ENCODE measurements around the gene CHRD.
A peak's percentile ranks its signal among the peaks of the same experiment; 100 is the strongest.
"Not testable (repeated sequence)": the region's sequence is repeated elsewhere in the genome, so short reads cannot be mapped to it uniquely, and the experiment has no call there.

CHRD gene

DNA sequence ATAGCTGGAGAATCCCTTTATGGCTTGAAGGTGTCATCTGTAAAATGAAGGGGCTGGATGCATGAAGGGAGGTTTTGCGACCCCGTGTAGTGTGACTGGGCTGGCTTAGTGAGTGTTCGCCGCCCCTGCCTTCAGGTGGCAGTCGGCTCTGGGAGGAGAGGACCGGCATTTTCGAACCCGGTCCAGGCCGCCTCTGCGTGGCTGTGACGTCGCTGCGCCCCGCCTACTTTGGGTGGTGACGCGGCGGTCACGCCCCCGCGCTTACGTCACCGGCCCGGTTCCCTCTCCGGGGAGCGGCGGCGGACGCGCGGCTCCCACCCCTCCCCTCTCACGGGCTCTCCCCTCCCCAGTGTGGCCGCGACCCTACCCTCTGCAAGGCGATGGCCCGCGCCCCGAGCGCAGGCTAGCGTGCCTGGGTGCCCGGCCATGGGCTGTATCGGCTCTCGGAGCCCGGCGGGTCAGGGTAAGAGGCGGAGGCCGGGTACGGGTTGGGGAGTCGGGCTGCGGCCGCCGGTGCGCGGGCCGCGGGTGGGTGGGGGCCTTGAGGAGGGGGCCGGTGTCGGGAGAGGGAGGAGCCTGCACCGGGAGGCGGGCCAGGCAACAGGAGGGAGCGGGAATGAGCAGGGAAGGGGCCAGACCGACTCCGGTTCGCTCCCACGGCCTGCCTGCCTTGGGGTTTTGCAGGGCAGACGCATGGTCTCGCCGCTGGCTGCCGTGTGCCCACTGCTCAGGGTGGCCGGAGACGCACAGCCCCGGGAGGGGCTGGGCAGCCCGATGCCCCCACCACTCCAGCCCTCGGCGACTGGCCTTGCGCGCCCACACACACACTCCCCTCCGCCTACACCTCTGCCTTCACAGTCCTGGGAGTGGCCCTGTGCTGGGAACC, 44.0 kb upstream of the CHRD start:
- in situ Hi-C loops (cut with HindIII; ENCODE audit: low sequenced_read_pairs), result no loop called here
- TF ChIP-seq, protein P1, sequence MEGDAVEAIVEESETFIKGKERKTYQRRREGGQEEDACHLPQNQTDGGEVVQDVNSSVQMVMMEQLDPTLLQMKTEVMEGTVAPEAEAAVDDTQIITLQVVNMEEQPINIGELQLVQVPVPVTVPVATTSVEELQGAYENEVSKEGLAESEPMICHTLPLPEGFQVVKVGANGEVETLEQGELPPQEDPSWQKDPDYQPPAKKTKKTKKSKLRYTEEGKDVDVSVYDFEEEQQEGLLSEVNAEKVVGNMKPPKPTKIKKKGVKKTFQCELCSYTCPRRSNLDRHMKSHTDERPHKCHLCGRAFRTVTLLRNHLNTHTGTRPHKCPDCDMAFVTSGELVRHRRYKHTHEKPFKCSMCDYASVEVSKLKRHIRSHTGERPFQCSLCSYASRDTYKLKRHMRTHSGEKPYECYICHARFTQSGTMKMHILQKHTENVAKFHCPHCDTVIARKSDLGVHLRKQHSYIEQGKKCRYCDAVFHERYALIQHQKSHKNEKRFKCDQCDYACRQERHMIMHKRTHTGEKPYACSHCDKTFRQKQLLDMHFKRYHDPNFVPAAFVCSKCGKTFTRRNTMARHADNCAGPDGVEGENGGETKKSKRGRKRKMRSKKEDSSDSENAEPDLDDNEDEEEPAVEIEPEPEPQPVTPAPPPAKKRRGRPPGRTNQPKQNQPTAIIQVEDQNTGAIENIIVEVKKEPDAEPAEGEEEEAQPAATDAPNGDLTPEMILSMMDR (IDR thresholded peaks at IDR 0.05; ENCODE audit: low read depth, low read length, missing control alignments), result no peak
- no peak for DNase-seq (ENCODE audit: low read depth)
- peak overlapping the region; percentile 57 for H3K4me3 ChIP-seq (ENCODE audit: low read depth, low read length)

DNA sequence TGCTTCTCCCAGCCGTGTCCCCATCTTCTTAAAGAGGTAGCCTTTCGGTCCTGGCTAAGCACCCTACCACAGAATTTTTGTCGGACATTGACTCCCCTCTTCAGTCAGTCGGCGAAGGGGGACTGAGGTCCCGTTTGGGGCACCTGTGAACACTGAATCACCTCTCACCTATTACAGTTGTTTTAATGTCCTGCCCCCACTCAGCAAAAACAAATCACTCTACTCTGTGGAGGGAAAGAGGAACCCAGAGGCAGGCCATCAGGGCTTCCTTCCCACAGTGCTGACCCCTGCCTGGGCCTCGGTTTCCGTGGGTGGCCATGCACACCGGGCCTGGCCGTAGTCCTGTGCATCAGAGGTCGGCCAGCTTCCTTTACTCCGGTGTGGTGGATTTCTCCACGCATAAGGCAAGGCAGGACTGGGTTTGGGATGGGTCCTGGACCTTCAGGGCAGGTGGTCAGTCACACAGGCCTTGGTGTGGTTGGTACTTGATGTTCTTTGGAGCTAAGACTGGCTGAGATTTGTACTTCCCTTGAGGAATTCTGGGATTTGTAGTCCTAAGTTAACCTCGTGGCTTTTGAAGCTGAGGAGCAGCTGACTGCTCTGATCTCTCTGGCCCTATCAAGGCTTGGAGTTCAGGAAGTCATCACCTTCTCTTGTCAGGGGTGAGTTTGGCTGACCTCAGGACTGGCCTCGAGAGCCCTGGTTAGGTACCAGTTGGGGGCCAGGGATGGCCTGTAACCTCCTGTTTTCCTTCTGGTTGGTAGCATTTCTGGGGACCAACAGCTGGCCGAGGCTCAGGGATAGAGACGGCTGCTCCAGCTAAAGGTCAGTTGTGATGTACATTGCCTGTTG, 43.1 kb upstream of the CHRD start:
- H3K4me3 ChIP-seq (ENCODE audit: low read depth, low read length), result peak overlapping the region; percentile 57
- TF ChIP-seq, protein P1 (IDR thresholded peaks at IDR 0.05; ENCODE audit: low read depth, low read length, missing control alignments), result no peak

DNA sequence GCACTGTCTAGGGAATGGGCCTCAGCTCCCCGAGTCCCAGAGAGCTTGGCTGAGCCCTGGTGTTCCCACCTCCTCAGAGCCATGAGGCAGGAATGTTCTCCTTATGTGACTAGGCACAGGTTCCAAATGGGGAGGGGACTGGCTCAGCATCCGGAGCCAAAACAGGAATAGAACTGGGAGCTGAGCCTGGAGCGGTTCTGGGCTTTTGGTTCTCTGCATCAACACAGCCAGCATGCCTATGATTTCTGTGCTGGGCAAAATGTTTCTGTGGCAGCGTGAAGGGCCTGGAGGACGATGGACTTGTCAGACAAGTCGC, 42.5 kb upstream of the CHRD start, which contains the start of gene FAM131A:
TSS of gene FAM131A (plus strand) at position 202 of the 316 bp plus-strand sequence. CDS start at position 233, 31 bp downstream.
- DNase-seq (ENCODE audit: low read depth), result no peak
- peak within 1 kb of the TSS; percentile 57 for H3K4me3 ChIP-seq (ENCODE audit: low read depth, low read length)
- TF ChIP-seq, protein P1 (IDR thresholded peaks at IDR 0.05; ENCODE audit: low read depth, low read length, missing control alignments), result no peak

More for the DNA sequence above, 43.1 kb upstream of the CHRD start:
- in situ Hi-C loops (cut with HindIII; ENCODE audit: low sequenced_read_pairs), result no loop called here
- no peak for DNase-seq (ENCODE audit: low read depth)

DNA sequence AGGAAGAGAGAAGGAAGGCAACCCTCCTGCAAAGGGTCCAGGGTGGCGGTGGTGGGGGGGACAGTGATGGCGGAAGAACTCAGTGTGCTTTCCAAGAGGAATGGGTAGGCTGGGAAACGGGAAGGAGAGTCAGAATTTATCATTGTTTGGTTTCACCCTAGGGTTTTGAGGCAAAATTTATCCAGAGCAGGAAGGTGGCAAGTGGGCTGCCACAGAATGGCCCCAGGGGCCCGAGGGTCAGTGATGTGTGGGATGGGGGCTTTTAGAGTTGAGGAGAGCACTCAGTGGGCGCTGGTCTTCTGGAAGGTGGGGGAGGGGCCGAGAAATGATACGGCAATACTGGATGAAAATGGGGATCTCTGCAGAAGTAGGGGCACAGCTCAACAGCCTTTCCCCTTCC, 41.9 kb upstream of the CHRD start:
- in situ Hi-C loops (cut with HindIII; ENCODE audit: low sequenced_read_pairs), result no loop called here
- H3K4me3 ChIP-seq (ENCODE audit: low read depth, low read length), result peak overlapping the region; percentile 57
- TF ChIP-seq, protein P1 (IDR thresholded peaks at IDR 0.05; ENCODE audit: low read depth, low read length, missing control alignments), result no peak
- no peak for DNase-seq (ENCODE audit: low read depth)

More for the DNA sequence above, 42.5 kb upstream of the CHRD start, which contains the start of gene FAM131A:
- in situ Hi-C loops (cut with HindIII; ENCODE audit: low sequenced_read_pairs), result no loop called here

DNA sequence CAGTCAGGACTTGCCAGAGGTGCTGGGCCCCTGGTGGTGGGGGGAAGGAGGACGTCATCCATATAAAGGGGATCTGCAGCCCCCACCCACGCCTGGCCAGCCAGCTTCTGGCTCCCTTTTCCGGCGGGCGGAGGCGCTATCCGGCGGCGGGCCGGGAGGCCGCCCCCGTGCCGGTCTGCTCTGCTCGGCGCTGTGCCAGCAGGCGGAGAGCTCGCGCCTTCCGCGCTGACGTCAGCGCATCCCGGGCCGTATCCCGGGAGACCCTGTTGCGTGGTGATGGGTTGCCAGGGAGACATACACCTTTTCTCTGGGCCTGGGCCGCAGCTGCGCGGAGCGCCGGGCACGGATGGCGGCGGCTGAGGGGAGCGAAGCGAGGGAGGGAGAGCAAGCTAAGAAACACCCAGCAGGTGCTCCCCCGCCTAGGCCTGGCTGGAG, 41.3 kb upstream of the CHRD start:
- TF ChIP-seq, protein P1 (IDR thresholded peaks at IDR 0.05; ENCODE audit: low read depth, low read length, missing control alignments), result peak; percentile 2
- H3K4me3 ChIP-seq (ENCODE audit: low read depth, low read length), result peak overlapping the region; percentile 57
- DNase-seq (ENCODE audit: low read depth), result no peak
- in situ Hi-C loops (cut with HindIII; ENCODE audit: low sequenced_read_pairs), result no loop called here

DNA sequence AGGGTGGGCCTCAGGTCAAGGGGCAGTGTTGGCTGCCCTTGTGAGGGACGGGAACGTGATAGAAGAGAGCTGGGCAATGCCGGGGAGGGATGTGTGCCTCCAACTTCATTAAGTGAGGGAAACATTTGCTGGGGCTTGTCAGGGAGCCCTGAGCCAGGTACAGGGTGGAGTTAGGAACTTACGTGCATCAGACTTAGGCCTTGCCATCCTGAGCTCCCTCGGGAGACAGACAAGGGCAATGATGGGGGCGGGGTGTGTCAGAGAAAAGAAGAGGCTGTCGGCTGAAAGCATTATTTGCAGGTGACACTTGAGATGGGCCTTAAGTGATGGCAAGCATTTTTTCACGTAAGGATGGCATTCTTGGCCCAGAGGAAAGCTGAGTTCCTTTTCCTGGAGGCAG, 40.9 kb upstream of the CHRD start:
- peak overlapping the region; percentile 57 for H3K4me3 ChIP-seq (ENCODE audit: low read depth, low read length)
- in situ Hi-C loops (cut with HindIII; ENCODE audit: low sequenced_read_pairs), result no loop called here
- TF ChIP-seq, protein P1 (IDR thresholded peaks at IDR 0.05; ENCODE audit: low read depth, low read length, missing control alignments), result no peak
- no peak for DNase-seq (ENCODE audit: low read depth)

DNA sequence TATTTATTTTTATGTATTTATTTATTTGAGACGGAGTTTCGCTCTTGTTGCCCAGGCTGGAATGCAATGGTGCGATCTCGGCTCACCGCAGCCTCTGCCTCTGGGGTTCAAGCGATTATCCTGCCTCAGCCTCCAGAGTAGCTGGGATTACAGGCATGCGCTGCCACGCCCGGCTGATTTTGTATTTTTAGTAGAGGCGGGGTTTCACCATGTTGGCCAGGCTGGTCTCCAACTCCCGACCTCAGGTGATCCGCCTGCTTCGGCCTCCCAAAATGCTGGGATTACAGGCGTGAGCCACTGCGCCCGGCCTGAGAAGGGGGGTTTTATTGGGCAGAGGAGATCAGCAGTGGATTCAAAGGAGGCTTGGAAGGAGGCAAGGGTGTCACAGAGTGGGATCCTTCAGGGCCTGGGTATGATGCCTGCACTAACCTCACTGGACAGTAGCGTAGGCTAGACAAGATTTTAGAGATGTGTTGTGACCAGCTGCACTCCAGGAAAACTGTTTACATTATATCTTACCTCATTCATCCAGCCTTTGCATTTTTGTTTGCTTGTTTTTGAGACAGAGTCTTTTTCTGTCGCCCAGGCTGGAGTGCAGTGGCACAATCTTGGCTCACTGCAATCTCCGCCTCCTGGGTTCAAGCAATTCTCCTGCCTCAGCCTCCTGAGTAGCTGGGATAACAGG, 40.3 kb upstream of the CHRD start:
- H3K4me3 ChIP-seq (ENCODE audit: low read depth, low read length); in situ Hi-C loops (cut with HindIII; ENCODE audit: low sequenced_read_pairs): not testable (repeated sequence)

More for the DNA sequence above, 40.3 kb upstream of the CHRD start:
- DNase-seq (ENCODE audit: low read depth), result not testable (repeated sequence)
